Adrenal gland (tissue), 12 donors: ENCODE data around the gene ZNF697. TPM values are rescaled to one million over a fixed set of nuclear protein-coding genes. Genes with fewer than 3 reads are reported as not detected.
A peak's percentile ranks its signal among the peaks of the same experiment; 100 is the strongest.
"Not testable (repeated sequence)": the region's sequence is repeated elsewhere in the genome, so short reads cannot be mapped to it uniquely, and the experiment has no call there.

Experiments used
- DNase-seq, 7 donors: peaks; one replicate each; pipeline ENCODE4 v3.0.0-alpha.2; 2019 to 2020
- H3K27ac ChIP-seq, 5 donors: fragments of 200-600 bp; sonication (generic) in 4 of 5; 1 replicate in 3 of 5; 2 replicates in 2 of 5; pipeline versions ENCODE4 v1.5.1 to v1.8.0; 2016 to 2020; ENCODE audit warnings: mild to moderate bottlenecking in 1 of 5
- H3K27me3 ChIP-seq: fragments of 200-600 bp; 2 replicates; pipeline ENCODE4 v1.8.0; 2021
- H3K36me3 ChIP-seq, 2 donors: fragments of 200-600 bp; replicated peaks in 1 of 2; 1 replicate in 1 of 2; 2 replicates in 1 of 2; pipeline versions ENCODE4 v1.5.1 to v1.8.0; 2018 to 2022
- H3K4me1 ChIP-seq, 2 donors: fragments of 200-600 bp; replicated peaks in 1 of 2; 1 replicate in 1 of 2; 2 replicates in 1 of 2; pipeline versions ENCODE4 v1.5.1 to v1.8.0; 2018 to 2021
- H3K4me3 ChIP-seq, 4 donors: fragments of 200-600 bp; sonication (generic) in 3 of 4; one replicate each; pipeline ENCODE4 v1.5.1; 2016 to 2018
- H3K9me3 ChIP-seq, 3 donors: fragments of 200-600 bp; sonication (generic) in 1 of 3; replicated peaks in 1 of 3; 1 replicate in 2 of 3; 2 replicates in 1 of 3; pipeline versions ENCODE4 v1.5.1 to v1.8.0; 2016 to 2021
- CTCF ChIP-seq, 6 experiments: fragments of 450-650 bp in 4 of 6; fragments of 200-600 bp in 2 of 6; sonication (generic) in 1 of 6; IDR thresholded peaks; 1 replicate in 5 of 6; 2 replicates in 1 of 6; pipeline versions ENCODE4 v1.5.1 to v1.8.0; 2016 to 2021; ENCODE audit warnings: antibody characterized with exemption in 6 of 6, mild to moderate bottlenecking in 2 of 6, moderate library complexity in 1 of 6
- POLR2A ChIP-seq, 2 donors: fragments of 450-650 bp; IDR thresholded peaks; one replicate each; pipeline ENCODE4 v1.6.1; 2017; ENCODE audit warnings: antibody characterized with exemption in 2 of 2, mild to moderate bottlenecking in 2 of 2, moderate library complexity in 1 of 2
- WGBS, 4 donors: extraction: QIAGEN DNeasy Blood & Tissue Kit in 2 of 4; methylation state at CpG; one replicate each; pipeline versions ENCODE4 v1.1.5 to v1.1.7; 2013 to 2017; 5-methylcytosine and 5-hydroxymethylcytosine counted together
- intact Hi-C, 2 donors: fragments of 100-400 bp; cut with DNase I; formaldehyde crosslinking; loops; one replicate each; pipeline versions ENCODE4 v1.14.1 to v1.15.0; 2022 to 2023
- polyA plus RNA-seq, 3 donors: library from polyadenylated mRNA; stranded (reverse); fragments of 200-250 nt in 2 of 3; fragments of 350-450 nt in 1 of 3; fragmentation: Illumina TruSeq in 1 of 3; extraction: RNeasy Lipid Tissue Mini Kit (QIAGEN cat#74804) in 1 of 3; gene quantifications; one replicate each; pipeline ENCODE4 v1.2.3, GENCODE V29; 2013 to 2014
- total RNA-seq, 9 donors: library from RNA; depleted of rRNA in 4 of 9; stranded (reverse); fragments of >200 nt in 4 of 9; fragments of 120-200 nt in 1 of 9; fragmentation: NEBNext Ultra II Directional in 1 of 9; extraction: Animal tissue kit (Norgen Biotek cat#: 25700) in 1 of 9; gene quantifications; one replicate each; pipeline versions ENCODE4 v1.1.0 to v1.2.4, GENCODE V29; 2013 to 2023
- donor health status: healthy with polysubstance abuse.
- donor health status: Bipolar disorder and iron deficiency.
- donor health status: DM: yes; HTN: yes; CAD: no.
- donor health status: DM: no; HTN: no; CAD: no.
- donor health status: DM: no; HTN: no; CAD: no.
- donor health status: DM: yes; HTN: yes; CAD: no.

ZNF697 gene
- total and polyA plus RNA-seq, 12 donors = 1.7 to 14.5 (median 5.3) TPM

DNA sequence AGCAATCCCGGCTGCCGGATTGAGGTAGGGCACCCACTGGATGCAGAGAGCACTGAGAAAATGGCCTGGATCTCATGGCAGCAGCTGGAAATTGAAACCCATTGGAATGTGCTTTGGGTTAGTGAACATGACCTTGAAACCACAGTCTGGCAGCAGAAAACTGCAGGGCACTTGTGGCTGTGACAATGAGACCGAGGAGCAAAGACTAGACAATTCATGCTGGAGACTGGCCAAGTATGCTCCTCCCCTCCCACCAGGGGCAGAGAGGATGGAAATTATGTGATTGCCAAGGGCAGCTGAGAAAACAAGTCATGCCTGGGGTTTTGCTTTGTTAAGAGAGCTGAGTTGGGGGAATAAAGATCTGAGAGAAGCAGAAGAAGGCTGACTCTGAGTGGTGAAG, 60.7 kb downstream of the ZNF697 start:
- no peaks in the 10 kb centered on the region for H3K9me3 ChIP-seq
- DNase-seq = peak; percentile 45 to 83 (median 73)
- 60 to 74% (median 67%) methylated on average over 3 of the region's 3 CpGs for WGBS, 4 donors
- H3K4me1 ChIP-seq = peaks cover 0 to 7% of the 10 kb centered on the region in 2 donors
- no peak overlapping the region for H3K4me3 ChIP-seq
- no peak overlapping the region for H3K27ac ChIP-seq
- TF ChIP-seq POLR2A (IDR thresholded peaks at IDR 0.05) = no peak
- TF ChIP-seq CTCF (IDR thresholded peaks at IDR 0.05) = no peak
- H3K36me3 ChIP-seq = no peaks in the 10 kb centered on the region
- H3K27me3 ChIP-seq = no peaks in the 10 kb centered on the region
- intact Hi-C loops = no loop called here

GRCh38 chr1:119585801-119586200, 62.3 kb downstream of the ZNF697 start:
- H3K36me3 ChIP-seq, H3K9me3 ChIP-seq, DNase-seq, H3K4me3 ChIP-seq, H3K4me1 ChIP-seq, H3K27ac ChIP-seq, H3K27me3 ChIP-seq, intact Hi-C loops: not testable (repeated sequence)
- WGBS, 4 donors = 77 to 93% (median 87%) methylated on average over 2 of the region's 2 CpGs

DNA sequence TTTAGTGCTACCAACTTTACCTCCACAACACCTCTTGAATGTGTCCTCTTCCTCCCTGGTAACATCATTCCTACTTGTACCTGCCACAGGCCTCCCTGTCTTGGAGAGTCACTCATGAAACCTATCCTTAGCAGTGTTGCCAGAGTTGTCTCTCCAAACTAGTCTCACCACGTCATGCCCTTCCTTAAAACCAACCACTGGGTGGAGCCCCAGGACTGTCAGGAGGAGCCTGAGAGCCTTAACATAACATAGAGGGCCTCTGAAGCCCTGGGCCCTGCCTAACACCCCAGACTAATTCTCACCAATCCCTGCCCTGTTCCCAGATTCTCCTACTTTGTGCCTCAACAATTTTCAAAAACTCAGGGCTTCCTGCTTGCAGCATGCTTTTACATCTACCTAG, 65.3 kb downstream of the ZNF697 start:
- TF ChIP-seq CTCF (IDR thresholded peaks at IDR 0.05) = peak in 5 of 6 experiments; percentile 11 to 50 (median 43)
- no peak for TF ChIP-seq POLR2A (IDR thresholded peaks at IDR 0.05)
- no peaks in the 10 kb centered on the region for H3K36me3 ChIP-seq
- H3K4me1 ChIP-seq = peaks cover 0 to 7% of the 10 kb centered on the region in 2 donors
- no peak overlapping the region for H3K4me3 ChIP-seq
- intact Hi-C loops = no loop called here
- no peaks in the 10 kb centered on the region for H3K9me3 ChIP-seq
- H3K27ac ChIP-seq = no peak overlapping the region
- peak; percentile 48 to 64 (median 55) for DNase-seq
- H3K27me3 ChIP-seq = no peaks in the 10 kb centered on the region
- WGBS, 4 donors = 6 to 33% (median 19%) methylated on average over 1 of the region's 1 CpG

DNA sequence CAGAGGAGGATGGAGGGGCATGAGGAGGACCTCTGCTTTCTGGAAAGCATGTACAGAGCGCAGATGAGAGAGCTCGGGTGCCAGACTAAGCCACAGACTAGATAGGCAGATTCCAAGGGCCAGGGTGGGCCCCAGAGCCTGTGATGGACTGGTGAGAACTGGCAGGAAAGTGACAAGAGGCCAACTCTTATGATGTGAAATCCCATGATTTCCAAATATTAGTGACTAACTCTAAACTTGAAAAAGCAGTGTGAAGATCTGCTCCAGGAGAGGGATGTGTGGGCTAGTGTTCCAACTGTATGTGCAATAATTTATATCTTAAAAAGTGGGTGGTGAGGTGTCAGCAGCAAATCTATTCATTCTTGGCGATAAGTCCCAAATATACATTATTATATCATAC, 67.0 kb downstream of the ZNF697 start:
- WGBS, 4 donors = 87 to 93% (median 91%) methylated on average over 3 of the region's 3 CpGs
- H3K9me3 ChIP-seq, DNase-seq, H3K4me3 ChIP-seq, H3K27ac ChIP-seq, H3K27me3 ChIP-seq, H3K4me1 ChIP-seq, intact Hi-C loops, H3K36me3 ChIP-seq: not testable (repeated sequence)

GRCh38 chr1:119573886-119574285, 74.2 kb downstream of the ZNF697 start:
- no peak overlapping the region for H3K27ac ChIP-seq
- WGBS, 4 donors = 80 to 93% (median 88%) methylated on average over 3 to 5 of the region's 5 CpGs
- H3K36me3 ChIP-seq = no peaks in the 10 kb centered on the region
- no peaks in the 10 kb centered on the region for H3K27me3 ChIP-seq
- DNase-seq = no peak
- no peaks in the 10 kb centered on the region for H3K9me3 ChIP-seq
- TF ChIP-seq POLR2A (IDR thresholded peaks at IDR 0.05) (no peak), CTCF (IDR thresholded peaks at IDR 0.05) (no peak)
- intact Hi-C loops = no loop called here
- H3K4me1 ChIP-seq = no peaks in the 10 kb centered on the region
- no peak overlapping the region for H3K4me3 ChIP-seq

GRCh38 chr1:119569930-119570622, 78.0 kb downstream of the ZNF697 start:
- H3K9me3 ChIP-seq, H3K27me3 ChIP-seq, intact Hi-C loops, H3K4me3 ChIP-seq, H3K4me1 ChIP-seq, DNase-seq, H3K27ac ChIP-seq, H3K36me3 ChIP-seq: not testable (repeated sequence)
- 65 to 67% (median 65%) methylated on average over 6 to 7 of the region's 8 CpGs for WGBS, 4 donors
